ENCODE results near the gene BCAS3.
"Not testable (repeated sequence)": the region's sequence is repeated elsewhere in the genome, so short reads cannot be mapped to it uniquely, and the experiment has no call there.

The BCAS3 gene

DNA sequence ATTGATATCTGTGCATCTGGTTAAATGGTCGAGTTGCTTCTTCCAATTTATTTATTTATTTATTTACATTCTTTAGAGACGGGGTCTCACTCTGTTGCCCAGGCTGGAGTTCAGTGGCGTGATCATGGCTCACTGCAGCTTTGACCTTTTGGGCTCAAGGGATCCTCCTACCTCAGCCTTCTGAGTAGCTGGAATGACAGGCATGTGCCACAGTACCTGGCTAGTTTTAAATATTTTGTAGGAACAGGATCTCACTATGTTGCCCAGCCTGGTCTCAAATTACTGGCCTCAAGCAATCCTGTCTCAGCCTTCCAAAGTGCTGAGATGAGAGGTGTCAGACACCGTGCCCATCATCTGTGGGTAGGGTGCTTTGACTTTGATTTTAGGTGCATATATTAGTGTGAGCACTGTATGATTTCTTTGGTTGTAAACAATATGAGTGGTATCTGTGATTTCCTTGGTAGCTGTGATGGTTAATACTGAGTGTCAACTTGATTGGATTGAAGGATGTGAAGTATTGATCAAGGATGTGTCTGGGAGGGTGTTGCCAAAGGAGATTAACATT, 90.2 kb downstream of the BCAS3 start:
- no peak overlapping the region for H3K4me3 ChIP-seq (ENCODE audit: low read depth, low read length)
- no peak for DNase-seq
- no peaks in the 10 kb centered on the region for H3K36me3 ChIP-seq (replicated peaks)
- in situ Hi-C loops (cut with HindIII; ENCODE audit: low pct_ligation_motif_present, low sequenced_read_pairs): no loop called here
- H3K27ac ChIP-seq: no peak overlapping the region
- H3K27me3 ChIP-seq (replicated peaks): no peaks in the 10 kb centered on the region
- TF ChIP-seq CTCF (IDR thresholded peaks at IDR 0.05; ENCODE audit: low read depth, low read length, missing control alignments): no peak

DNA sequence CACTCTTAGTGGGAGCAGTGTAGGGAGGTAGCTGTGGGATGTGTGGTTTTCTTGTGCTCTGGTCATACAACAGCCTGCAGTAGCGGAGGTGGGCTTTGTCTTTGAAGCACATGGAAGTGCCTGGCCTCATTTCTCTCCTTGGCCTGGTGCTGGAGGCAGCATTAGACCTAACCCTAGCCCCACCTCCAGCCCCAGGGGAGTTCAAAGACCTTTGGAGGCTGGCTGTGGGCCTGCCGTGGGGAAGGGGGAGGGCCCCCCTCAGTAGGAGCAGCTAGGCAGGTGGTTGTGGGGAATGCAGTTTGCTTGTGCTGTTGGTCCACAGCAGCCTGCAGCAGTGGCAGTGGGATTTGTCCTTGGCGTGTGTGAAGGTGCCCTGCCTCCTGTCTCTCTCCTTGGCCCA, 91.7 kb downstream of the BCAS3 start:
- Histone ChIP-seq H3K27me3 (replicated peaks) (no peaks in the 10 kb centered on the region), H3K27ac (no peak overlapping the region), H3K4me3 (ENCODE audit: low read depth, low read length) (no peak overlapping the region), H3K36me3 (replicated peaks) (no peaks in the 10 kb centered on the region)
- no peak for TF ChIP-seq CTCF (IDR thresholded peaks at IDR 0.05; ENCODE audit: low read depth, low read length, missing control alignments)
- DNase-seq: no peak
- in situ Hi-C loops (cut with HindIII; ENCODE audit: low pct_ligation_motif_present, low sequenced_read_pairs): no loop called here

GRCh38 chr17:60770946-60771422, 93.3 kb downstream of the BCAS3 start:
- H3K27ac ChIP-seq: no peak overlapping the region
- H3K36me3 ChIP-seq (replicated peaks): no peaks in the 10 kb centered on the region
- H3K27me3 ChIP-seq (replicated peaks): no peaks in the 10 kb centered on the region
- no peak for DNase-seq
- no peak for TF ChIP-seq CTCF (IDR thresholded peaks at IDR 0.05; ENCODE audit: low read depth, low read length, missing control alignments)
- H3K4me3 ChIP-seq (ENCODE audit: low read depth, low read length): no peak overlapping the region
- in situ Hi-C loops (cut with HindIII; ENCODE audit: low pct_ligation_motif_present, low sequenced_read_pairs): no loop called here

DNA sequence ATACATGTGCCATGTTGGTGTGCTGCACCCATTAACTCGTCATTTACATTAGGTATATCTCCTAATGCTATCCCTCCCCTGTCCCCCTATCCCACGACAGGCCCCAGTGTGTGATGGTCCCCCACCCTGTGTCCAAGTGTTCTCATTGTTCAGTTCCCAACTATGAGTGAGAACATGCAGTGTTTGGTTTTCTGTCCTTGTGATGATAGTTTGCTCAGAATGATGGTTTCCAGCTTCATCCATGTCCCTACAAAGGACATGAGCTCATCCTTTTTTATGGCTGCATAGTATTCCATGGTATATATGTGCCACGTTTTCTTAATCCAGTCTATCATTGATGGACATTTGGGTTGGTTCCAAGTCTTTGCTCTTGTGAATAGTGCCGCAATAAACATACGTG, 94.0 kb downstream of the BCAS3 start:
- H3K27ac ChIP-seq; in situ Hi-C loops (cut with HindIII; ENCODE audit: low pct_ligation_motif_present, low sequenced_read_pairs); DNase-seq; H3K27me3 ChIP-seq (replicated peaks); H3K36me3 ChIP-seq (replicated peaks); H3K4me3 ChIP-seq (ENCODE audit: low read depth, low read length): not testable (repeated sequence)

DNA sequence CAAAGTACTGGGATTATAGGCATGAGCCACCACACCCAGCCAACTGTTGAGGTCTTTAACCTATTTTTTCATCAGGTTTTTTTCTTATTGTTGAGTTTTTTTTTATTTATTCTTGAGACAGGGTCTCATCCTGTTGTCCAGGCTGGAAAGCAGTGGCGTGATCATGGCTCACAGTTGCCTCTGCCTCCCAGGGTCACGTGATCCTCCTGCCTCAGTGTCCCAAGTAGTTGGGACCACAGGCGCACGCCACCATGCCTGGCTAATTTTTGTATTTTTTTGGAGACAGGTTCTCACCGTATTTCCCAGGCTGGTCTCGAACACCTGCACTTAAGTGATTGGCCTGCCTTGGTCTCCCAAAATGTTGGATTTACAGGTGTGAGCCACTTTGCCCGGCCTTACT, 95.9 kb downstream of the BCAS3 start:
- no peak overlapping the region for H3K4me3 ChIP-seq (ENCODE audit: low read depth, low read length)
- H3K36me3 ChIP-seq (replicated peaks): no peaks in the 10 kb centered on the region
- DNase-seq: no peak
- no peak for TF ChIP-seq CTCF (IDR thresholded peaks at IDR 0.05; ENCODE audit: low read depth, low read length, missing control alignments)
- no peaks in the 10 kb centered on the region for H3K27me3 ChIP-seq (replicated peaks)
- H3K27ac ChIP-seq: no peak overlapping the region
- in situ Hi-C loops (cut with HindIII; ENCODE audit: low pct_ligation_motif_present, low sequenced_read_pairs): no loop called here

DNA sequence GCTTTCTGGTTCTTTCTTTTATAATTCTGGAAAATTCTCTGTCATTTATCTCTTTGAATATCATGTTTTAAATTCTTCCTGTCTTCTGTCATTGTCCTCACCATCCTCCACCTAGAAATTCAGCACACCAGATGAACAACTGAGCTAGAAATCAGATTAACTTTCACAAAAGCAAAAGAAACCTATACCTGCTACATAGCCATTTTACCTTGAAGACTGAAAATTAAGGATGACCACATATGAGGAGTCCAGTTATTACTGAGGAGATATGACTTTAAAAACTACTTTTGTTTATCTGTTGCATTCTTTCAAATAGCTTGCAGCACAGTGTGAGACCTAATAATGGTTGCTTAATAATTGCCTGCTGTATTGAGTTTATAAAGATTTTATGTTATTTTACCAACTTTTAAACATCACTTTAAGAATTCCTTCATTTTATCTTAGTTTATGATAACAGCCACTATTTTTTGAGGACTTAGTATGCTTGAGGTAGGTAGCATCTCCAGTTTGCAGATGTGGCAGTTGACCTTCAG, 104.3 kb downstream of the BCAS3 start:
- H3K27ac ChIP-seq: no peak overlapping the region
- DNase-seq: no peak
- no peaks in the 10 kb centered on the region for H3K27me3 ChIP-seq (replicated peaks)
- TF ChIP-seq CTCF (IDR thresholded peaks at IDR 0.05; ENCODE audit: low read depth, low read length, missing control alignments): no peak
- no peak overlapping the region for H3K4me3 ChIP-seq (ENCODE audit: low read depth, low read length)
- H3K36me3 ChIP-seq (replicated peaks): no peaks in the 10 kb centered on the region
- in situ Hi-C loops (cut with HindIII; ENCODE audit: low pct_ligation_motif_present, low sequenced_read_pairs): no loop called here

All from brain microvascular endothelial cell (primary cell).